ENCODE data around the gene PODXL2.
"Not testable (repeated sequence)": the region's sequence is repeated elsewhere in the genome, so short reads cannot be mapped to it uniquely, and the experiment has no call there.

The PODXL2 gene

DNA sequence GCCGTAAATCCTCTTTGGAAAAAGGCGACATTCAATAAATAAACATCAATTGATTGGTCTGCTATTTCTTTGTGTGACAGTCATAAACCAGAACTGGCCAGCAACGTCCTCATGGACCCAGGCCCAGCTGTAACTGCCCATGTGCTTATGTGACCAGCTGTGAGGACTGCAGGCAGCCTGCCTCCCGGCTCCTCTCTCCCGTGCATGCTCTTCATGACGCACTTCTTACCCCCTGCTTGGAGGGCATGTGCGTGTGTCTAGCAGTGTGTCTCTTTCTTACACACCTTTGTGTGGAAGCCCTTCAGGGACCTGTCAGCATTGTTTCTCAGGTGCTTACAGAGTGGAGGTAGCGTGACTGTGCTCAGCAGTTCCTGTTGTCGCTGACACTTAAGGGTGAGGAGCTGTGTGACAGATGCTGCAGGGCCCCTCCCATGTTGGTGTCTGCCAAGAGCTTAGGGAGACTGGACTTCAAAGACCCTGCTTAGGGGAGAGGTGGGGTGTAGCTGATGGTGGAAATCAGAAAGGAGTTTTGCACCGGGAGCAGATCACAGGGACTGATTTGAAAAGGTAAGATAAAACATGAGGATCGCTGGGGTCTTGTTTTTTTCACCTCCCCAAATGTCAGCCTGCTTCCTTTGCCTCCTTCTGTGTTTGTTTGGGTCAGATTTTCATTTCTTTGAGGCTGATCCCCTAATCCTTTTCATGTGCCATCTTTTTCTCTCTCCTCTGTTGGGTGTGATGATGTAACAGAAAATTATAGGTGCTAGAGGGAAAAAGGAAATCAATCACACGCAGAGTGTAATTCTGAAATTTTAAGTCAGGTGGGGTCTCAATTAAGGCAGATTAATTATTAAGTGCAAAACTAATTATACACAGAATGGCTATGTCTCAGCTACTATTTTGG lies 2.1 kb downstream of the PODXL2 start:
- DNase-seq, result peak; percentile 42

DNA sequence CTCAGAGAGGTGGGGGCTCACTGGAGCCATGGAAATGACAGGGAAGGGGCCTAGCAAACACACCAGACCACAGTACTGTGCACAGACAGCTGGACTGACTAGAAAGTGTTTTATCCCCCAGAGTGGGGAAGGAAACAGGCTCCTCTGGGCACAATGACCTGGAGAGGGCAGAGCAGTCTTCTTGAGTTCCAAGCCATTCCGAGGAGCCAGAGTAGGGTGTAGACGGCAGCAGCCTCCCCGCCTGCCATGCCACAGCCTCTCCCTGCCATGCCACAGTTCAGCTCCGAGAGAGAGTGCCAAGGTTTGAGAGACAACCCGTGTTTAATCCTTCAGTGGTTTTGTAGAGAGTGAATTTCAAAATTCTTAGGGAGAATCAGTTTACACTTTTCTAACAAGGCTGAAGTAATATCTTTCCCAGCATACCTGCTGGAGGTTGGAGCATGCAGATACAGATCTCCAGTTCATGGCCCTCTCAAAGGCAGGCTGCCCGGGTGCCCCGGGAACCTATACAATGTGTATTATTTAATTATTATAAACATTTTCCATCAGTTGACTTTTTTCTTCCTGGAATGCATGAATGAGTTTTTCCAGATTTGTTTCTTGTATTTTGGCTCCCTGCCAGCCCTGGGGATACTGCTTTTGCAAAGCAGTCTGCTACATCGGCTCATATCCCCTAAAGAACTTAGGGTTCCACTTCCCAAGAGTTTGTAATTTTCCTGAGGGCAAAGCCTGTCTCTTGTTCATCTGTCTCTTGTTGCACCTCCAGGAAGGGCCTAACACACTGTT lies 3.2 kb downstream of the PODXL2 start:
- DNase-seq, result no peak

DNA sequence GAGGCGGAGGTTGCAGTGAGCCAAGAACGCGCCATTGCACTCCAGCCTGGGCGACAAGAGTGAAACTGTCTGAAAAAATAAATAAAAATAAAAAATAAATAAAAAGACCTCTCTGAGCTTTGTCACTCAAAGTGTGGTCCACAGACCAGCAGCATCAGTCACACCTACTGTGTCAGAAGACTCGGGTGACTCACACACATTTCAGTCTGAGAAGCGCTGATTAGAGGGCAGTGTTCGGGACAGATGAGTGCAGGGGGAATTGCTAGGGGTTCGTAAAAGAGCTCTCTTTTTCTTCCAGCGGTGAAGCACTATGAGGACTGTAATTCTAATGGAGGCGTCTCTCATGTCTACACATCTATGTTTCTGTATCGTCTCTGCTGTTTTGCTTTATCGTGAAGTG lies 5.7 kb downstream of the PODXL2 start:
- DNase-seq, result no peak

DNA sequence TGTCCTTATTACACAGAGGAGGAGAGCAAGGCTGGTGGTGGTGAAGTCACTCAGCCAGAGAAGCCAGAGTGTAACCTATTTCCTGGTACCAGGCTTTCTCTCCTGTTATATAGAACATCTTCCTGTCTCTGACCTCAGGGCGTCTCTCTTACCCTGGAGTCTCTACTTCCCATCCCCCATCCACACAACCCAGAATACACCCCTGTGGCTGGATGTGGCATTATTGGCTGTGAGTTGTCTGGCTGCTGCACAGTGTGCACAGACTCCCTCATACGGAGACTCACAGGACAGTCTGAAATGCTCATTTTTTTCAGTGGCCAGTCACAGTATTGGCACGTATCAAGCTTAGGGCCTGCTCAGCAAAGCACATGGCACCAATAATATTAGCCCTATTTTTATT lies 8.6 kb downstream of the PODXL2 start:
- no peak for DNase-seq

DNA sequence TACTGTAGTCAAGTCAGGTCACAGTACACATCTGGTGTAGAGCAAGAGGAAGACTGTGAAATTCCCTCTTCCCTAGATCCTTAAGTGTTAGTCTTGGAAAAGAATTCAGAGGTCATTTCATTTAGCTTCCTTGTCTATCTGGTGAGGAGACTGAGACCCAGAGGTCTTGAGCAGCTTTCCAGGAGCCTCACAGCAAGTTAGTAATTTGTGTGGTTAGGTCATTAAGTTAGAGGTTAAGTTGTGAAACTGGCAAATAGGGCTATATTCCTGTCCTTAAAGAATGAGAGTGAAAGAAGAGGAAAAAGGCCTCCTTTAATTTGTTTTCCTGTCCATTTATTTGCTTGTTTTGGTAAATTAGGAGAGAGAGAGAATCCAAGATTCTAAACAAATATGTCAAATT lies 9.0 kb downstream of the PODXL2 start:
- DNase-seq, result no peak

DNA sequence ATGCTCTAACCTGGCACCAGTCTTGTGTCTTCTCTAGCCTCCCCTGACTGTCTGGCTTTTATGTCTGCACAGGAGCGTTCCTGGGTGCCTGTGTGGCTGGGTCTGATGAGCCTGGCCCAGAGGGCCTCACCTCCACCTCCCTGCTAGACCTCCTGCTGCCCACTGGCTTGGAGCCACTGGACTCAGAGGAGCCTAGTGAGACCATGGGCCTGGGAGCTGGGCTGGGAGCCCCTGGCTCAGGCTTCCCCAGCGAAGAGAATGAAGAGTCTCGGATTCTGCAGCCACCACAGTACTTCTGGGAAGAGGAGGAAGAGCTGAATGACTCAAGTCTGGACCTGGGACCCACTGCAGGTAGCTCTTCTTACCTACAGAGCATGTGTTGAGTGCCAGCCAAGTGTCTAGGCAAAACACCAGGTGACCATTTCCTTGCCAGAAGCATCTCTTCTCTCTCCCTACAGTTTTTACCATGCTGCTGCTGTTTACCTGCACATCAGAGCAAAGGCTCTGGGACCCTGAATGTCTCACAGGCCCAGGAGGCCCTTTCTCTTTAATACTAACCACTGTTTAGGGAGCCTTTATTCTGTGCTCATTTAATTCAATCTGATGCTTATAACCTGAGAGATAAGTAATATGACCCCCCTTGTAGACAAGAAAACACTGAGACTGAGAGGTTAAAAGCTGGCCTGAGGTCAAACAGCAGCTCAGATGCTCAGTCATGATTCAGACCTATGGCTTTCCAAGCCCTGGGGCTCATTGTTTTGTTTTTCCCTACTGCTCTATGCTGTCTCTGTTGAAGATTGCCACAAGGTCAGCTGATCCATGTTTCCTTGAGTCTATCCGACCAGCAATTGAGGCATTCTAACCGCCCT lies 10.4 kb downstream of the PODXL2 start:
- DNase-seq, result no peak

DNA sequence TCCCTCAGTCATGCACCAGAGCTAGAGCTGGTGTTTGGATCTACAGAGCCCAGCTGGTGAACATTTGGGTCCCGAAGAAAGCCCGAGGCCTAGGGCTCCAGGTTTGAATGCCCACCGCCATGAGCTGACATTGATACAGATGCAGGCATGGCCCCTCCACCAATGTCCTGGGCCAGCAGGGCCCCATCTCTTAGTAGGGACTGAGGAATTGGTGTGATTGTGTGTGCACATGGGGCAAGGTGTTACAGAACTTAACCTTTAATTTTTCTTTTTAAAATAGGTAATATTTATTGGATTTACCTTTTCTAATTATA lies 11.0 kb downstream of the PODXL2 start:
- DNase-seq, result no peak

DNA sequence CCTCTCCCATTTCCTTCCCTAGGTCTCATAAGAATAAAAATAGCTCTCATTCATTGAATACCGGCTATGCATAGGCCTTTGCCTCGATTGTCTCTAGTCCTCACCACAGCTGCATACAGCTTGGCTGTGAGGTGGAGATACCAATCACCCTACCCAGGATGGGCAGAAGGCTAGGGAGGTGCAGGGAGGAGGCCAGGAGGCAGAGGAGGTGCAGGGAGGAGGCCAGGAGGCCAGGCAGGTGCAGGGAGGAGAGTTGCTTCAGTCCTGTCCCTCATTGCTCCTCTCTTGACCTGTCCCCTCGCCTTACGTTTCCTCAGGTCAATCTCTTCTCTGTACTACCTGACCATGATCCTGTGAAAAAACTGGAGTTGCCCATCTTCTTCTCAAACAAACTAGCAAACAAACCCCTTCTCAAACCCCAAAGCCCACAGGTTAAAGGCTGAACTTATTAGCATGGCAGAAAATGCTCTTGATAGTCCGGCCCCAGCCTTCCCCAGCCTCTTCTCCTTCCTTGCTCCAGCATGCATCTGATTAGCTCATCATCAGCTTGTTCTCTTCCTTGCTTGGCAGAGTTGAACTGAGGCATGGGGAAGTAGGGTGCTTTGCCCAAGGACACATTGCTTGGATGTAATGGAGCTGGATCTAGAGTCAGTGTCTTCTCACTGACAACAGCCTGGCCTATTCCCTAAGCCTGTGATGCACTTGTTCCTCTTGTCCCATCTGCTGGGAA lies 15.8 kb downstream of the PODXL2 start:
- no peak for DNase-seq

DNA sequence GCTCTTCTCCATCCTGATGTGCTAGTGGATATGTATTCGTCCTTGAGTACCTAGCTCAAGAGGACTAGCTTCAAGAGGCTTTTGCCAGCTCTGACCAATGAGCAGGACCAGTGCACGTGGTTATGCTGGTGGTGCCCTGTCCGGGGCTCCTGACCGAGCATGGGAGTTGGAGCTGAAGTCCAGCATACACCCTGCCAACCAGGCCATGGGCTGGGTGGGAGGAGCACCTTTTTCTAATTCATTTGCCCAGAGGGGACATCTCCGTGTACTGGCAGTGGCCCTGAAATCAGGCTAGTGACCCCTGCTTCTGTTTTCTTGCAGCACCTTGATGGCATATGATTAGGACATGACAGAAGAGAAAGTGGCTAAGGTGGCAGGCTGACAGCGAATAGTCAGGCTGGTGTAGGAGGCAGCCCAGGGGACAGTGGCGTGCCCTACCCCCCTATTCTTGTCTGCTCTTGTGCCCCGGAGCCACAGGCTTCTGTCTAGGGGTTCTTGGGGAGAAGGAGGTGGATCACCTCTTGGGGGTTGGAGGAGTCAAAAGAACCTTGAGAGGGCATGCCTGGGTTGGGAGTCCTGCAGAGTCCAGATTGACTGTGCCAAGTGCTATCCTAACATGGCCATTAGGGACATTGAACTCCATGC lies 16.5 kb downstream of the PODXL2 start:
- no peak for DNase-seq

DNA sequence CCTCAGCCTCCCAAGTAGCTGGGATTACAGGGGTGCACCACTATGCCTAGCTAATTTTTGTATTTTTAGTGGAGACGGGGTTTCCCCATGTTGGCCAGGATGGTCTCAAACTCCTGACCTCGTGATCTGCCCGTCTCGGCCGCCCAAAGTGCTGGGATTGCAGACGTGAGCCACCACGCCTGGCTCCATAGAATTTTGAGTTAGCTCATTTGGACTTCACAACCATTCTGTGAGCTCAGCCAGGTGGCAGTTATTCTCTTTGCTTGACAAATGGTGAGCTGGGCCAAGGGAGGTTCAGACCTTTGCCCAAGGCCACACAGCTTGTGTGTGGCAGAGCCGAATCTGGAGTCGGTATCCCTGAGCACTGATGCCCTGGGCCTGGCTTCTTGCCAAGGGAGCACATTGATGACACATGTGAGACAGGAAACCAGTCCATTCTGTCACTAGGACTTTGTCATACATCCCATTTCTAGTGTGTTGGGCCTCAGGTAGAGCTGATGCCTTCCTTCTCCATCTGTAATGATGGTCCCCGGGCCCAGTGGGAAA lies 17.6 kb downstream of the PODXL2 start:
- no peak for DNase-seq

DNA sequence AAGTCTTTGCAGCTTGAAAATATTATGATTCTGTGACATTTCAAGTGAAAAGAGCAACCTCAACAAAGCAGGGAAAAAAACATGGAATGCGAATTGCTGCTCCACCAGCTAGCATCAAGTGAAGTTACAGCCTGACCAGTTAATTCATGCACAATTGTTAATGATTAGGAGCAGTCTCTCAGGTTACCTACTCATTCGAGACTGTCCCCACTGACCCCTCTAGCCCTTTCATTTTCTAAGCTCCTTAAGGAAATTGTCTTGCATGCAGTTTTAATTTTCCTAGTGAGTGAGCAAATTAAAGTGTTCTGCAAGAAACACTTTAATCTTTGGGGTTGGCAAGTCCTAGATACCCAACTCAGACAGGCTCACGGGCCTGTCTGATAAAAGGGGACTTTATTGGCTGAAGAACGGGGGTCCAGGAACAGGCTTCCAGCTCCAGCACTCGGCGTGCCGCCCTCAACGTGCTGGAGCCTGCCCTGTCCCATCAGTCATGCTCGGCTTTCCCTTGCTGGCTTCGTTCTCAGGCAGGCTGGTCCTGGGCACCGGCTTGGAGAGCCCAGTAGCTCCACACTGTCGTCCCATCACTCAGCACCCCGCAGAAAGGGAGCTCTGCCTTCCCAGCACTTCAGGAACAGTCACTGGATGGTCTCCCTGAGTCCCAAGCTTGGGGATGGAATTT lies 18.3 kb downstream of the PODXL2 start:
- DNase-seq, result no peak

DNA sequence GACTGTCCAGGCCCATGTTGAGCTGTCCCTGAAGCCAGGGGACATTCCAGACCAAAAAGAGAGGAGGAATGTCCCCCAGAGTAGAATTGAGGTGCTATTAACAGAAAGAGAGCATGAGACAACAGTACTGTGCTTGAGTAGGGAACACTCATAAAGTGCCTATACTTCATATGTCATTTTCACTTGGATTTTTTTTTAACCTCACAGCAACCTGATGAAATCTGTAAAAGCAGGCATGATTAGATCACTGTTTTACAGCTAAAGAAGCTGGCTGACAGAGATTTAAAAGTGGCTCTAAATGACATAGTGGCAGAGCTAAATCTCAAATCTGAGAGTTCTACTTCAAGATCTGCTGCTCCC lies 18.8 kb downstream of the PODXL2 start:
- no peak for DNase-seq

DNA sequence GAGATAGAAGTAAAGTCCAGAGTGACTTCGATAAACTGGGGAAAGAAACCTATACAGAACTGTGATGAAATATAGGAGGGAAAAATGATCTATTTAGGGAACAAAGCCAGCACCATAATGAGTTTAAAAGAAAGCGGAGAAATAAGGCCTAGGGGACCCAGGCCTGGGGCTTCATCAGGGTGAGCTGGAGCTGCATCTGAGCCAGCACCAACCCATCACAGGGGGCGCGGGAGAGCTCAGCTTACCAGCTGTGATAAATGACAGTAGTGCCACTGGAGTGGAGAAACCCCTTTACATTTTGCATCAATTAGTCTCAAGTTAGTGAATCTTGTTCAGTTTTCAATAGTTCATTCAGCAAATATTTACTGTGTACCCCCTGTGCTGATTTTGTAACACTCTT lies 21.3 kb downstream of the PODXL2 start:
- no peak for DNase-seq

DNA sequence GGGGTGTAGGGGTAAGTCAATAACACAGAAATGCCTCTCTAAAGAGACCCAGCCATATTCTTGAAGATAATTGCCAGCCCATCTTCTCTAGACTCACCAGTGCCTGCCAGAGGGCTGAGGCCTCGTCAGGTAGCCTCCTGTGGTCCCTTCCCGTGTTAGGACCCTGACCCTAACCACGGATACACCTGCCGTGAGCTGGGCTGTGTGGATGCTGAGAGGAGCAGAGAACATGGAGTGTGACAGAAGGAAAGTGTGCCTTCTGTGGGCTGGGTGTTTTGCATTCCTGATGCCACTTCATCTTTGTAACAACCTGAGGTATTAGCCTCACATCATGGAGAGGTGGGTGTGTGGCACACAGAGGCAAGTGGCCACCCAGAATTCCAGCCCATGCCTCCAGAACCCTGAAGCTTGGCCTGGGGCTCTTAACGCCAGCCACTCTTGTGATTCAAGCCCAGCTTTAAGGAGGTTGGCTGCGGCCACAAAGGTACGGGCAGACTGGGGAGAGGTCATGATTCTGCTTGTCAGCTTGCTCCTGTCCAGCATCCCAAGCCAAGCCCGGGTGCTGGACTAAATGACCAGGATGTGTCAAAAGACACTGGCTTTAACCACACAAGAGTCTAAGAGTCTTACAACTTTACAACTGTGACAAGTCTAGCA lies 22.7 kb downstream of the PODXL2 start:
- DNase-seq, result peak; percentile 29

DNA sequence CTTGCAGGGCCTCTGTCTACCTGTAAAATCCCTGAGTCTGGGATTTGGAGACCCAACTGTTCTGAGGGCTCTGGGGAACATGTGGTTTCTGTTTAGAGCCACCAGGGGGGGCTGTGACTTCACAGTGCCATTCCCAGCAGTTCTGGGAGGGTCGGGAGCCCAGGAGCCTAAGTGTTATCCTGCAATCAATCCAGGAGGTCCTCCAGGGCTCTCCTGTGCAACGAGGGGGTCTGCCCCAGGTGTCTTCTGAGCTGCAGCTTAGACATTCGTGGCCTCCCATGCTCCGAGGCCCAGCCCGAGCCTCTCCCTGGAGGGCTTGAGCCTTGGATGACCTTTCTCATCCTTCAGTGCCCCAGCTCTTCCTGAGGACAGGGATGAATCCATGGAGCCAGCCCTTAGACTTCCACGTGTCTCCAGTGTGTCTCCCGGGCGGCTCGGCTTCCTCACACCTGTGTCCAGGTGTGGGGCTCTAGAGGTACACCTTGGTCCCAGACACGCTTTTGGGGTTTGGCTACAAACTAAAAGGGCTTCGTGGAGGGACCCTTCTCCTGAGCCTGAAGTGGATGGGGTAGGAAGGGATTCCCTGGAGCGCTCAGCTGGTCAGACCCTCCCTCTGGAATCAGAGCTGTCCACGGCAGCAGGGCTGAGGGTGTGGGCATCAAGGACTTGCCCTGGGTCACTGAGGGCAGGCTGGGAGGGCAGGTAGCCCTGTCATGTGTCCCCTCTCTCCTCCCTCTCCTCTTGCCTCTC lies 23.4 kb downstream of the PODXL2 start:
- DNase-seq, result peak; percentile 80

DNA sequence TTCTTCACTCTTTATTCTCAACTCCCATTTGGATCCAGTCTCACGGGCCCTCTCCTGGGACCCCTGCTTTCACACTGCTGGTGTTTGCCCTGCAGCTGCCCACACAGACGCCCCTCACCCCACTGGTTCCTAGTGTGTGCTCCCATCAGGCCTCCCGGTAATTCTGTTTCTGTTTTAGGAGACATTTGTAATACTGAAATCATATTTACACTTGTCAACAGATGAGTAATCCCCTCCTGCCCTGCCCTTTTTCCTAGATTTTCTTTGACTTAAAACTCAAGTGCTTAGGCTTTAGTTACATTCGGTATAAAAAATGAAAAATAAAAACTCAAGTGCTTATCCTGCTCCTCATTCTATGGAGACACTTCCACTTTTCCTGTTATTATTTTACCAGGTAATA lies 25.4 kb downstream of the PODXL2 start:
- DNase-seq, result no peak

DNA sequence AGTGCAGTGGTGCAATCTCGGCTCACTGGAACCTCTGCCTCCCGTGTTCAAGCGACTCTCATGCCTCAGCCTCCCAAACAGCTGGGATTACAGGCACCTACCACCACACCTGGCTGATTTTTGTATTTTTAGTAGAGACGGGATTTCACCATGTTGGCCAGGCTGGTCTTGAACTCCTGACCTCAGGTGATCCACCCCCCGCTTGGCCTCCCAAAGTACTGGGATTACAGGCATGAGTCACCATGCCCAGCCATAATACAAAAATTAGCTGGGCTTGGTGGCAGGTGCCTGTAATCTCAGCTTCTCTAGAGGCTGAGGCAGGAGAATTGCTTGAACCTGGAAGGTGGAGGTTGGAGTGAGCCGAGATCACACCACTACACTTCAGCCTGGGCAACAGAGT lies 26.0 kb downstream of the PODXL2 start:
- DNase-seq, result not testable (repeated sequence)

DNA sequence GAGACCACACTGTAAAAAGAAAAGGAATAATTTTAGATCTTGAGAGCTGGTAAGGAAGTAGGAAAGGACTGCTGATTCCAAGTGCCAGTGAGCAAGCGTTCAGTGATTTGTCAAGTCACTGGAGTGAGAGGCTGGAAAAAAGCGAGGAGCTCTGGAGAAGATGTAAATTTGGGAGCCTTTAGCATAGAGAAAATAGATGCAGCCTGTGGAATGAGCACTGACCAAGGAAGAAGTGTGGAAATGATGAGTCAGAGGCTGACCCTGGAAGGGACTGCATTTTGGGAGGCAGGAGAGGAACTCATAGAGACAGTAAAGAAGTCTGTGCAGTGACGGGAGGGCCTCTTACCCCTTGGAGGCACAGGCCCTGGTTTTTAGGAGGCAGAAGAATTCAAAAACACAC lies 26.7 kb downstream of the PODXL2 start:
- DNase-seq, result no peak

DNA sequence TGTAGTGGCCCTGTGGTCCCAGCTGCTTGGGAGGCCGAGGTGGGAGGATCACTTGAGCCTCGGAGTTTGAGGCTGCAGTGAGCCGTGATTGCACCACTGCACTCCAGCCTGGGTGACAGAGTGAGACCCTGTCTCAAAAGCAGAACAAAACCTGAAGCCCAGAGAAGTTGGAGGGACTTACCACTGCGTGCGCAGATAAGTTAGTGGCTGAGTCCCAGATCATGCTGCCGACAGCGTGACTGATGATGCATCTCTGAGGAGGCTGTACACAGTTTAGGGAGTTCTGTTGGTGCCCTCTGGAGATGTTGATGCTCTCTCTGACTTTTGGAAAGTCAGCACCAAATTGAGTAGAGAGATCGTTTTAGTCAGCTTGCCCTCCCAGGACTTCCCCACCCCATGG lies 27.9 kb downstream of the PODXL2 start:
- no peak for DNase-seq

DNA sequence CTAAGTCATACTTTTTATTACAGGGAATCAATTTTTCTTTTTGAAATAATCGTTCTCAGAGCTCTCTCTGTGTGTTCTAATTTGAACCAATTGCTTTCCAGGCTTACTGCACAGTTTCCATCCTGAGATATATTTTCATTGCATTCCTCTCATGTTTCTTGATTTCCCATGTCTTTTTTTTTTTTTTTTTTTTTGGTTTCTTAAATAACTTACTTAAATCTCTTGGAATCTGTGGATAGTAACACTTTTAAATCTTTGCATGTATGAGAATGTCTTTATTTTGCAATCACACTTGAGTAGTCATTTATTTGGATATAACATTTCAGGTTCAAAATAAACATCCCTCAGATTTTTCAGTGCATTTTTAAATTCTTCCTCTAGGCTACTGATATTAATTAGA lies 29.2 kb downstream of the PODXL2 start:
- no peak for DNase-seq
